ENCODE data around the gene TTLL5.

TTLL5 gene

GRCh38 chr14:75926431-75927115, 265.5 kb downstream of the TTLL5 start:
- TF ChIP-seq FOXM1 (IDR thresholded peaks at IDR 0.05; ENCODE audit: borderline replicate concordance, low read depth), result no peak

GRCh38 chr14:75927564-75928087, 266.6 kb downstream of the TTLL5 start:
- no peak for TF ChIP-seq ZBTB7A (IDR thresholded peaks at IDR 0.05; ENCODE audit: low read depth)
- no peak for TF ChIP-seq CREB1 (IDR thresholded peaks at IDR 0.05; ENCODE audit: low read depth)
- no peak for TF ChIP-seq RAD21 (IDR thresholded peaks at IDR 0.05; ENCODE audit: low read depth)
- TF ChIP-seq EP300 (IDR thresholded peaks at IDR 0.05; ENCODE audit: borderline replicate concordance), result no peak
- TF ChIP-seq YY1 (IDR thresholded peaks at IDR 0.05; ENCODE audit: low read depth), result no peak
- TF ChIP-seq NFIC (IDR thresholded peaks at IDR 0.05), result no peak
- TF ChIP-seq EGR1 (IDR thresholded peaks at IDR 0.05), result no peak
- TF ChIP-seq MAX (IDR thresholded peaks at IDR 0.05), result no peak
- TF ChIP-seq, protein P1, sequence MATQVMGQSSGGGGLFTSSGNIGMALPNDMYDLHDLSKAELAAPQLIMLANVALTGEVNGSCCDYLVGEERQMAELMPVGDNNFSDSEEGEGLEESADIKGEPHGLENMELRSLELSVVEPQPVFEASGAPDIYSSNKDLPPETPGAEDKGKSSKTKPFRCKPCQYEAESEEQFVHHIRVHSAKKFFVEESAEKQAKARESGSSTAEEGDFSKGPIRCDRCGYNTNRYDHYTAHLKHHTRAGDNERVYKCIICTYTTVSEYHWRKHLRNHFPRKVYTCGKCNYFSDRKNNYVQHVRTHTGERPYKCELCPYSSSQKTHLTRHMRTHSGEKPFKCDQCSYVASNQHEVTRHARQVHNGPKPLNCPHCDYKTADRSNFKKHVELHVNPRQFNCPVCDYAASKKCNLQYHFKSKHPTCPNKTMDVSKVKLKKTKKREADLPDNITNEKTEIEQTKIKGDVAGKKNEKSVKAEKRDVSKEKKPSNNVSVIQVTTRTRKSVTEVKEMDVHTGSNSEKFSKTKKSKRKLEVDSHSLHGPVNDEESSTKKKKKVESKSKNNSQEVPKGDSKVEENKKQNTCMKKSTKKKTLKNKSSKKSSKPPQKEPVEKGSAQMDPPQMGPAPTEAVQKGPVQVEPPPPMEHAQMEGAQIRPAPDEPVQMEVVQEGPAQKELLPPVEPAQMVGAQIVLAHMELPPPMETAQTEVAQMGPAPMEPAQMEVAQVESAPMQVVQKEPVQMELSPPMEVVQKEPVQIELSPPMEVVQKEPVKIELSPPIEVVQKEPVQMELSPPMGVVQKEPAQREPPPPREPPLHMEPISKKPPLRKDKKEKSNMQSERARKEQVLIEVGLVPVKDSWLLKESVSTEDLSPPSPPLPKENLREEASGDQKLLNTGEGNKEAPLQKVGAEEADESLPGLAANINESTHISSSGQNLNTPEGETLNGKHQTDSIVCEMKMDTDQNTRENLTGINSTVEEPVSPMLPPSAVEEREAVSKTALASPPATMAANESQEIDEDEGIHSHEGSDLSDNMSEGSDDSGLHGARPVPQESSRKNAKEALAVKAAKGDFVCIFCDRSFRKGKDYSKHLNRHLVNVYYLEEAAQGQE (IDR thresholded peaks at IDR 0.05; ENCODE audit: low read depth), result no peak
- no peak for TF ChIP-seq TCF12 (IDR thresholded peaks at IDR 0.05; ENCODE audit: low read depth)
- TF ChIP-seq FOXM1 (IDR thresholded peaks at IDR 0.05; ENCODE audit: borderline replicate concordance, low read depth), result no peak
- no peak for TF ChIP-seq TAF1 (IDR thresholded peaks at IDR 0.05; ENCODE audit: low read depth)
- no peak for TF ChIP-seq CEBPB (IDR thresholded peaks at IDR 0.05)
- no peak for TF ChIP-seq TEAD4 (IDR thresholded peaks at IDR 0.05)
- TF ChIP-seq, protein P2, sequence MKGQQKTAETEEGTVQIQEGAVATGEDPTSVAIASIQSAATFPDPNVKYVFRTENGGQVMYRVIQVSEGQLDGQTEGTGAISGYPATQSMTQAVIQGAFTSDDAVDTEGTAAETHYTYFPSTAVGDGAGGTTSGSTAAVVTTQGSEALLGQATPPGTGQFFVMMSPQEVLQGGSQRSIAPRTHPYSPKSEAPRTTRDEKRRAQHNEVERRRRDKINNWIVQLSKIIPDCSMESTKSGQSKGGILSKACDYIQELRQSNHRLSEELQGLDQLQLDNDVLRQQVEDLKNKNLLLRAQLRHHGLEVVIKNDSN (IDR thresholded peaks at IDR 0.05), result no peak

DNA sequence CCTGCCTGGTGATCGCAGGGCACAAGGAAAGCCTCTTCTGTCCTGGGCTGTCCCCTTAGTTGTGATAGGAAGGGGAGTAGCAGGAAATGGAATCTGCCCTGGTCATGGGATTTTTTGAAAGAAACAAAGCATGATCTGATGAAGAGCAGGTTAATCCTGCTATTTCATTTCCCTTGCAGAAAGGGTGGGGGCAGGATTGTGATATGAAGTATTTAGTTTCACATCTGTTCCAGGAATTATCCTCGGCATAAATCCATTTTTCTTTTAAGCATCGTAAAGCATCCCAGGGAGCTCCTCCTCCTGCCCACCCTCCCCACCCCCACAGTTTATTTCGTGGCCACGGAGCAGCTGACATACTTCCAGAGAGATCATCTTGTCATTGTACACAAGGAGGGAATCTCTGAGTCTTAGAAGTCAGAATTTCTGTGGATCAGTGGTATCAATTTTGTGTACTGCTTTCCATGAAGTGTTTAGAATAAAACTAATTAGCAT, 267.7 kb downstream of the TTLL5 start:
- TF ChIP-seq CEBPB (IDR thresholded peaks at IDR 0.05) (no peak), TAF1 (IDR thresholded peaks at IDR 0.05; ENCODE audit: low read depth) (no peak), RAD21 (IDR thresholded peaks at IDR 0.05; ENCODE audit: low read depth) (no peak), MAX (IDR thresholded peaks at IDR 0.05) (no peak)
- TF ChIP-seq, protein P1 (IDR thresholded peaks at IDR 0.05; ENCODE audit: low read depth), result no peak

DNA sequence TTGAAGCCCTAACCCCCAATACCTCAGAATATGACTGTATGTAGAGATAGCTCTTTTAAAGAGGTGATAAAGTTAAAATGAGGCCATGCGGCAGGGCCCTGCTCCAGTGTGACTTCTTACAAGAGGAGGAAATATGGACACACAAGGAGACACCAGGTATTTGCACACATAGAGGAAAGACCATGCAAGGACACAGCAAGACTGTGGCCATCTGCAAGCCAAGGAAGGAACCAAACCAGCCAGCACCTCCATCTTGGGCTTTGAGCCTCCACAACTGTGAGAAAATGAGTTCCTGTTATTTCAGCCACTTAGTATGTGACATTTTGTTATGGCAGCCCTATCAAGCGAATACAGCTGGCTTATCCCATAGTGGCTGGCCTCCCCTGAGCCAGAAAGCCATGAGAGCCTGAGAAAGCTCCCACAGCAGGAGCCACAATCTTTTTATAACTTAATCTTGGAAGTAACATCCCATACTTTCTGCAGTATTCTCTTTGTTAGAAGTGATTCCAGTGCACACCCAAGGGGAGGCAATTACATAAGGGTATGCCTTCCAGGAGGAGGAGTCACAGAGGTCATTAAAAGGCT, 272.8 kb downstream of the TTLL5 start:
- no peak for TF ChIP-seq FOXM1 (IDR thresholded peaks at IDR 0.05; ENCODE audit: borderline replicate concordance, low read depth)
- TF ChIP-seq MAX (IDR thresholded peaks at IDR 0.05), result no peak
- TF ChIP-seq, protein P2 (IDR thresholded peaks at IDR 0.05), result no peak

- TF ChIP-seq TAF1 (IDR thresholded peaks at IDR 0.05; ENCODE audit: low read depth), result no peak
- no peak for TF ChIP-seq FOXM1 (IDR thresholded peaks at IDR 0.05; ENCODE audit: borderline replicate concordance, low read depth)
- no peak for TF ChIP-seq CEBPB (IDR thresholded peaks at IDR 0.05)
- no peak for TF ChIP-seq ZBTB7A (IDR thresholded peaks at IDR 0.05; ENCODE audit: low read depth)
- TF ChIP-seq EGR1 (IDR thresholded peaks at IDR 0.05), result no peak
- TF ChIP-seq EP300 (IDR thresholded peaks at IDR 0.05; ENCODE audit: borderline replicate concordance), result no peak
- no peak for TF ChIP-seq YY1 (IDR thresholded peaks at IDR 0.05; ENCODE audit: low read depth)
- TF ChIP-seq TCF12 (IDR thresholded peaks at IDR 0.05; ENCODE audit: low read depth), result no peak
- TF ChIP-seq TEAD4 (IDR thresholded peaks at IDR 0.05), result no peak
- TF ChIP-seq, protein P1 (IDR thresholded peaks at IDR 0.05; ENCODE audit: low read depth), result no peak
- no peak for TF ChIP-seq MAX (IDR thresholded peaks at IDR 0.05)
- no peak for TF ChIP-seq CREB1 (IDR thresholded peaks at IDR 0.05; ENCODE audit: low read depth)
- no peak for TF ChIP-seq NFIC (IDR thresholded peaks at IDR 0.05)
- TF ChIP-seq RAD21 (IDR thresholded peaks at IDR 0.05; ENCODE audit: low read depth), result no peak
- TF ChIP-seq, protein P2 (IDR thresholded peaks at IDR 0.05), result no peak
Observed at GRCh38 chr14:75934998-75935628, 274.1 kb downstream of the TTLL5 start.
